ENCODE measurements around the gene CYGB. TPM values are rescaled to one million over a fixed set of nuclear protein-coding genes. Genes with fewer than 3 reads are reported as not detected.

Gene CYGB
- total and polyA plus RNA-seq, 2 of the 13 experiments (the other 11 are each of a cell fraction or from before 2014, with no cell fraction given) = 18.9 to 27.1 TPM

DNA sequence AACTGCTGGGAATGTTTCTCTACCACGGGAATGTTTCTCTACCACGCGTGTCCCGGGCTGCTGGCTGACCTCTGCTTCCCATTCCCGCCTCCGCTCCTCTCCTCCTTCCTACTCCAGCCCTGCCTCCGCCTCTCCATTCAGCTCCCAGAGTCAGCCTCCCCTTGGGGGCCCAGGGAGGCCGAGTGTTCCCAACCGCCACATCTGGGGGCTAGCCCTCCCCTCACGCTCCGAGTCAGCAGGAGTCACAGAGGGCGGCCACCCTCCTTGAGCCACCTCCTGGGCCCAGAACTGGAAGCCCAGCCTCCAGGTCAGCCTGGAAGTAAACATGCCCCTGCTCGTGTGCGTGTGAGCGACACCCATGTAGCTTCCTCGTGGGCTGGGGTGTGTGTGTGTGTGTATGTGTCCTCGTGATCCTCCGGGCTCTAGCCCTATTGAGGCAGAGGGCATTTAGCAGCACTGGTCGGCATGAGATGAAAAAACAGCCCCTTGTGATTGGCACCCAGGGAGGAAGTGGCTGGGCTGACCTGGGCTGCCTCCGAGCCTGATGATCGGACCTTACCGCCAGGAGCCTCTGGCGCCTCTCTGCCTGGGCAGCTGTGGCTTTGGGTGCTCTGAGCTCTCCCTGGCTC lies 7.3 kb downstream of the CYGB start (continued):
- peak; percentile 34; the same call in 1 of the 2 replicates for TF ChIP-seq HIC2 (CRISPR knock-in tag; IDR thresholded peaks at IDR 0.05; ENCODE audit: low read depth)
- TF ChIP-seq KDM2A (CRISPR knock-in tag; IDR thresholded peaks at IDR 0.05; ENCODE audit: borderline replicate concordance, low read depth) = 0 out of 2 replicates have a peak, but pooled peaks have one; percentile 7
- TF ChIP-seq BHLHE40 (IDR thresholded peaks at IDR 0.05; ENCODE audit: low read length) = peak; percentile 60
- TF ChIP-seq ZNF83 (CRISPR knock-in tag; IDR thresholded peaks at IDR 0.05; ENCODE audit: borderline replicate concordance) = 0 out of 2 replicates have a peak, but pooled peaks have one; percentile 20
- TF ChIP-seq, protein P1, sequence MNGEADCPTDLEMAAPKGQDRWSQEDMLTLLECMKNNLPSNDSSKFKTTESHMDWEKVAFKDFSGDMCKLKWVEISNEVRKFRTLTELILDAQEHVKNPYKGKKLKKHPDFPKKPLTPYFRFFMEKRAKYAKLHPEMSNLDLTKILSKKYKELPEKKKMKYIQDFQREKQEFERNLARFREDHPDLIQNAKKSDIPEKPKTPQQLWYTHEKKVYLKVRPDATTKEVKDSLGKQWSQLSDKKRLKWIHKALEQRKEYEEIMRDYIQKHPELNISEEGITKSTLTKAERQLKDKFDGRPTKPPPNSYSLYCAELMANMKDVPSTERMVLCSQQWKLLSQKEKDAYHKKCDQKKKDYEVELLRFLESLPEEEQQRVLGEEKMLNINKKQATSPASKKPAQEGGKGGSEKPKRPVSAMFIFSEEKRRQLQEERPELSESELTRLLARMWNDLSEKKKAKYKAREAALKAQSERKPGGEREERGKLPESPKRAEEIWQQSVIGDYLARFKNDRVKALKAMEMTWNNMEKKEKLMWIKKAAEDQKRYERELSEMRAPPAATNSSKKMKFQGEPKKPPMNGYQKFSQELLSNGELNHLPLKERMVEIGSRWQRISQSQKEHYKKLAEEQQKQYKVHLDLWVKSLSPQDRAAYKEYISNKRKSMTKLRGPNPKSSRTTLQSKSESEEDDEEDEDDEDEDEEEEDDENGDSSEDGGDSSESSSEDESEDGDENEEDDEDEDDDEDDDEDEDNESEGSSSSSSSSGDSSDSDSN (CRISPR knock-in tag; IDR thresholded peaks at IDR 0.05) = peak; percentile 52
- peak; percentile 28; the same call in 1 of the 2 replicates for TF ChIP-seq TBX3 (IDR thresholded peaks at IDR 0.05; ENCODE audit: borderline replicate concordance)
- 0 out of 2 replicates have a peak, but pooled peaks have one; percentile 29 for TF ChIP-seq AKAP8 (CRISPR knock-in tag; IDR thresholded peaks at IDR 0.05)
- no peak for TF ChIP-seq DBP (CRISPR knock-in tag; IDR thresholded peaks at IDR 0.05; ENCODE audit: not compliant biosample characterization)
- 0 out of 2 replicates have a peak, but pooled peaks have one; percentile 62 for TF ChIP-seq ZNF598 (CRISPR knock-in tag; IDR thresholded peaks at IDR 0.05; ENCODE audit: borderline replicate concordance)
- TF ChIP-seq SIX1 (CRISPR knock-in tag; IDR thresholded peaks at IDR 0.05; ENCODE audit: borderline replicate concordance) = no peak
- TF ChIP-seq ATF7-NPFF (CRISPR knock-in tag; IDR thresholded peaks at IDR 0.05; ENCODE audit: low read depth) = 0 out of 2 replicates have a peak, but pooled peaks have one; percentile 36
- peak; percentile 54; the same call in 1 of the 2 replicates for TF ChIP-seq YEATS4 (CRISPR knock-in tag; IDR thresholded peaks at IDR 0.05; ENCODE audit: borderline replicate concordance)
- peak; percentile 97 for TF ChIP-seq ZBTB33 (CRISPR knock-in tag; IDR thresholded peaks at IDR 0.05)
- TF ChIP-seq, protein P2, sequence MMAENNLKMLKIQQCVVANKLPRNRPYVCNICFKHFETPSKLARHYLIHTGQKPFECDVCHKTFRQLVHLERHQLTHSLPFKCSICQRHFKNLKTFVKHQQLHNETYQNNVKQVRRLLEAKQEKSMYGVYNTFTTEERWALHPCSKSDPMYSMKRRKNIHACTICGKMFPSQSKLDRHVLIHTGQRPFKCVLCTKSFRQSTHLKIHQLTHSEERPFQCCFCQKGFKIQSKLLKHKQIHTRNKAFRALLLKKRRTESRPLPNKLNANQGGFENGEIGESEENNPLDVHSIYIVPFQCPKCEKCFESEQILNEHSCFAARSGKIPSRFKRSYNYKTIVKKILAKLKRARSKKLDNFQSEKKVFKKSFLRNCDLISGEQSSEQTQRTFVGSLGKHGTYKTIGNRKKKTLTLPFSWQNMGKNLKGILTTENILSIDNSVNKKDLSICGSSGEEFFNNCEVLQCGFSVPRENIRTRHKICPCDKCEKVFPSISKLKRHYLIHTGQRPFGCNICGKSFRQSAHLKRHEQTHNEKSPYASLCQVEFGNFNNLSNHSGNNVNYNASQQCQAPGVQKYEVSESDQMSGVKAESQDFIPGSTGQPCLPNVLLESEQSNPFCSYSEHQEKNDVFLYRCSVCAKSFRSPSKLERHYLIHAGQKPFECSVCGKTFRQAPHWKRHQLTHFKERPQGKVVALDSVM (CRISPR knock-in tag; IDR thresholded peaks at IDR 0.05) = peak; percentile 88
- no peak for TF ChIP-seq GZF1 (CRISPR knock-in tag; IDR thresholded peaks at IDR 0.05)
- TF ChIP-seq TBX2 (CRISPR knock-in tag; IDR thresholded peaks at IDR 0.05; ENCODE audit: borderline replicate concordance) = peak; percentile 50; the same call in 1 of the 2 replicates
- peak; percentile 70; the same call in 1 of the 2 replicates for TF ChIP-seq PBX2 (CRISPR knock-in tag; IDR thresholded peaks at IDR 0.05)
